ENCODE data around the gene NCOA4.

DNA sequence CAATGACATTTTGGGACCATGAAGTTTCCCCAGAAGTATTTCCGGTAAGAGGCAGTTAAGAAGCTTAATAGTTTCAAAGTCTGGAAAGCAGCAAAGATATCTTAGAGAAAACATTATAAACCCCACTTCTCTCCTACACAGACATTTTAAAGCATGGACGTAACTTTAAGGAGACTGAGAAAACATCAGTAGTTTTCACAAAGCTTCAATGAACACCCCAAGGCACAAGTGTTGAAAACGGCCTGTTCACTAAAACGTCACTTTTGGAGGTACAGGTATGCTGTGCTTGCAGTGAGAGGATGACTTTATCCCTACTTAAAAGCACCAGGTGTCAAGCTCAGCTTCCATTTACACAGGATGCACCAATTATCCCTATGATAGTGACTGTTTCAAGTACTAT is 25.0 kb downstream of the NCOA4 start:
- TF ChIP-seq, protein P1, sequence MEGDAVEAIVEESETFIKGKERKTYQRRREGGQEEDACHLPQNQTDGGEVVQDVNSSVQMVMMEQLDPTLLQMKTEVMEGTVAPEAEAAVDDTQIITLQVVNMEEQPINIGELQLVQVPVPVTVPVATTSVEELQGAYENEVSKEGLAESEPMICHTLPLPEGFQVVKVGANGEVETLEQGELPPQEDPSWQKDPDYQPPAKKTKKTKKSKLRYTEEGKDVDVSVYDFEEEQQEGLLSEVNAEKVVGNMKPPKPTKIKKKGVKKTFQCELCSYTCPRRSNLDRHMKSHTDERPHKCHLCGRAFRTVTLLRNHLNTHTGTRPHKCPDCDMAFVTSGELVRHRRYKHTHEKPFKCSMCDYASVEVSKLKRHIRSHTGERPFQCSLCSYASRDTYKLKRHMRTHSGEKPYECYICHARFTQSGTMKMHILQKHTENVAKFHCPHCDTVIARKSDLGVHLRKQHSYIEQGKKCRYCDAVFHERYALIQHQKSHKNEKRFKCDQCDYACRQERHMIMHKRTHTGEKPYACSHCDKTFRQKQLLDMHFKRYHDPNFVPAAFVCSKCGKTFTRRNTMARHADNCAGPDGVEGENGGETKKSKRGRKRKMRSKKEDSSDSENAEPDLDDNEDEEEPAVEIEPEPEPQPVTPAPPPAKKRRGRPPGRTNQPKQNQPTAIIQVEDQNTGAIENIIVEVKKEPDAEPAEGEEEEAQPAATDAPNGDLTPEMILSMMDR (IDR thresholded peaks at IDR 0.05; ENCODE audit: insufficient read depth, low read length): no peak
- TF ChIP-seq, protein P2, sequence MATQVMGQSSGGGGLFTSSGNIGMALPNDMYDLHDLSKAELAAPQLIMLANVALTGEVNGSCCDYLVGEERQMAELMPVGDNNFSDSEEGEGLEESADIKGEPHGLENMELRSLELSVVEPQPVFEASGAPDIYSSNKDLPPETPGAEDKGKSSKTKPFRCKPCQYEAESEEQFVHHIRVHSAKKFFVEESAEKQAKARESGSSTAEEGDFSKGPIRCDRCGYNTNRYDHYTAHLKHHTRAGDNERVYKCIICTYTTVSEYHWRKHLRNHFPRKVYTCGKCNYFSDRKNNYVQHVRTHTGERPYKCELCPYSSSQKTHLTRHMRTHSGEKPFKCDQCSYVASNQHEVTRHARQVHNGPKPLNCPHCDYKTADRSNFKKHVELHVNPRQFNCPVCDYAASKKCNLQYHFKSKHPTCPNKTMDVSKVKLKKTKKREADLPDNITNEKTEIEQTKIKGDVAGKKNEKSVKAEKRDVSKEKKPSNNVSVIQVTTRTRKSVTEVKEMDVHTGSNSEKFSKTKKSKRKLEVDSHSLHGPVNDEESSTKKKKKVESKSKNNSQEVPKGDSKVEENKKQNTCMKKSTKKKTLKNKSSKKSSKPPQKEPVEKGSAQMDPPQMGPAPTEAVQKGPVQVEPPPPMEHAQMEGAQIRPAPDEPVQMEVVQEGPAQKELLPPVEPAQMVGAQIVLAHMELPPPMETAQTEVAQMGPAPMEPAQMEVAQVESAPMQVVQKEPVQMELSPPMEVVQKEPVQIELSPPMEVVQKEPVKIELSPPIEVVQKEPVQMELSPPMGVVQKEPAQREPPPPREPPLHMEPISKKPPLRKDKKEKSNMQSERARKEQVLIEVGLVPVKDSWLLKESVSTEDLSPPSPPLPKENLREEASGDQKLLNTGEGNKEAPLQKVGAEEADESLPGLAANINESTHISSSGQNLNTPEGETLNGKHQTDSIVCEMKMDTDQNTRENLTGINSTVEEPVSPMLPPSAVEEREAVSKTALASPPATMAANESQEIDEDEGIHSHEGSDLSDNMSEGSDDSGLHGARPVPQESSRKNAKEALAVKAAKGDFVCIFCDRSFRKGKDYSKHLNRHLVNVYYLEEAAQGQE (IDR thresholded peaks at IDR 0.05; ENCODE audit: insufficient replicate concordance, low read depth): no peak
- peak; percentile 49; the same call in 1 of the 2 replicates for TF ChIP-seq POLR2AphosphoS5 (IDR thresholded peaks at IDR 0.05; ENCODE audit: low read depth)

Data from HL-60 (cell line).